Measurements from ENCODE around the gene DBH.

The DBH gene

GRCh38 chr9:133705576-133705975 is 69.4 kb downstream of the DBH start:
- DNase-seq (ENCODE audit: low read depth), result no peak
- no peak for TF ChIP-seq CTCF (IDR thresholded peaks at IDR 0.05; ENCODE audit: low read length, missing control alignments)
- no peak overlapping the region for H3K4me3 ChIP-seq (replicated peaks; ENCODE audit: low read depth, low read length)

GRCh38 chr9:133706307-133707050 is 70.3 kb downstream of the DBH start:
- DNase-seq (ENCODE audit: low read depth), result peak; percentile 21
- no peak overlapping the region for H3K4me3 ChIP-seq (replicated peaks; ENCODE audit: low read depth, low read length)
- no peak for TF ChIP-seq CTCF (IDR thresholded peaks at IDR 0.05; ENCODE audit: low read length, missing control alignments)

GRCh38 chr9:133707065-133707762 is 71.1 kb downstream of the DBH start:
- TF ChIP-seq CTCF (IDR thresholded peaks at IDR 0.05; ENCODE audit: low read length, missing control alignments), result no peak
- H3K4me3 ChIP-seq (replicated peaks; ENCODE audit: low read depth, low read length), result no peak overlapping the region
- peak; percentile 91 for DNase-seq (ENCODE audit: low read depth)

- TF ChIP-seq CTCF (IDR thresholded peaks at IDR 0.05; ENCODE audit: low read length, missing control alignments), result no peak
- H3K4me3 ChIP-seq (replicated peaks; ENCODE audit: low read depth, low read length), result no peak overlapping the region
- DNase-seq (ENCODE audit: low read depth), result no peak
Measured at GRCh38 chr9:133707763-133708245, 71.6 kb downstream of the DBH start.

- DNase-seq (ENCODE audit: low read depth), result no peak
- H3K4me3 ChIP-seq (replicated peaks; ENCODE audit: low read depth, low read length), result no peak overlapping the region
- no peak for TF ChIP-seq CTCF (IDR thresholded peaks at IDR 0.05; ENCODE audit: low read length, missing control alignments)
Measured at GRCh38 chr9:133708246-133709014, 72.3 kb downstream of the DBH start.

Measured in fibroblast of pulmonary artery (primary cell).